ENCODE data around the gene MAN1B1.

MAN1B1 gene

GRCh38 chr9:137103206-137103999, 16.6 kb downstream of the MAN1B1 start:
- H3K4me3 ChIP-seq (replicated peaks; ENCODE audit: low read depth, low read length), result no peak overlapping the region
- TF ChIP-seq CTCF (IDR thresholded peaks at IDR 0.05; ENCODE audit: low read depth, low read length, missing control alignments), result no peak
- no peak for DNase-seq (ENCODE audit: extremely low read depth, low read depth)

- DNase-seq (ENCODE audit: extremely low read depth, low read depth), result no peak
- H3K4me3 ChIP-seq (replicated peaks; ENCODE audit: low read depth, low read length), result no peak overlapping the region
- TF ChIP-seq CTCF (IDR thresholded peaks at IDR 0.05; ENCODE audit: low read depth, low read length, missing control alignments), result no peak
Observed at GRCh38 chr9:137105814-137106661, 19.3 kb downstream of the MAN1B1 start.

DNA sequence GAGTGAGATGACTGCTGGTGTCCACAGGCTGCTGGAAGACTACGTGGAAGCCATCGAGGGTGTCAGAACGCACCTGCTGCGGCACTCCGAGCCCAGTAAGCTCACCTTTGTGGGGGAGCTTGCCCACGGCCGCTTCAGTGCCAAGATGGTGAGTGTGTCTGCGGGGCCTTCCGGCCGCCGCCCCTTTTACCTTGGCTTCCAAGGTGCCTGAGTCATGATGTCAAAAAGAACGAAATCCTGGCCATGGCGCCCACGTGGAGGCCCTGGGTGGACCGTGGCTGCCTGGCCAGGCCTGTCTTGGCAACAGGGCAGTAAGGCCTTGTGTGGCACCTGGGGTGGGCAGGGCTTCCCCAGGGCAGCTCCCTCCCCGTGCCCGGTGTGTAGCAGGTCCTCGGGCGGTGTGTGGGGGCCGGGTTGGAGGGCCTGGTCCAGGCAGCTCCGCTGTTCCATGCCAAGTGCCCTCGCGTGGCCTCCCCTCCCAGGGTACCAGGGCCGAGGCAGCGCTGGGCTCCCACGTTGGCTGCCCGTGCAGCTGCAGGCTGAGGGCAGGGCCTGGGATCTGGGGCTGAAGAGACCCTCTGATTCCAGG, 20.0 kb downstream of the MAN1B1 start:
- DNase-seq (ENCODE audit: extremely low read depth, low read depth), result no peak
- no peak for TF ChIP-seq CTCF (IDR thresholded peaks at IDR 0.05; ENCODE audit: low read depth, low read length, missing control alignments)
- H3K4me3 ChIP-seq (replicated peaks; ENCODE audit: low read depth, low read length), result no peak overlapping the region

GRCh38 chr9:137107312-137107921, 20.6 kb downstream of the MAN1B1 start:
- no peak for DNase-seq (ENCODE audit: extremely low read depth, low read depth)
- H3K4me3 ChIP-seq (replicated peaks; ENCODE audit: low read depth, low read length), result no peak overlapping the region
- no peak for TF ChIP-seq CTCF (IDR thresholded peaks at IDR 0.05; ENCODE audit: low read depth, low read length, missing control alignments)

GRCh38 chr9:137107982-137108381, 21.2 kb downstream of the MAN1B1 start:
- no peak for DNase-seq (ENCODE audit: extremely low read depth, low read depth)
- no peak overlapping the region for H3K4me3 ChIP-seq (replicated peaks; ENCODE audit: low read depth, low read length)
- TF ChIP-seq CTCF (IDR thresholded peaks at IDR 0.05; ENCODE audit: low read depth, low read length, missing control alignments), result no peak

GRCh38 chr9:137108608-137109249, 21.9 kb downstream of the MAN1B1 start:
- no peak for DNase-seq (ENCODE audit: extremely low read depth, low read depth)
- H3K4me3 ChIP-seq (replicated peaks; ENCODE audit: low read depth, low read length), result no peak overlapping the region
- TF ChIP-seq CTCF (IDR thresholded peaks at IDR 0.05; ENCODE audit: low read depth, low read length, missing control alignments), result no peak

All from HFF-Myc (cell line).